Keratinocyte (primary cell): Measurements from ENCODE around the gene FXYD2. TPM values are rescaled to one million over a fixed set of nuclear protein-coding genes. Genes with fewer than 3 reads are reported as not detected.

ENCODE experiments used
- DNase-seq: peaks from one replicate; pipeline ENCODE4 v3.0.0-alpha.2; 2011; ENCODE audit warnings: low read depth, missing footprints, low spot score
- FAIRE-seq: peaks from 2 replicates; lab custom pipeline; 2011; peaks lifted over from hg19 to GRCh38; lab: Jason Lieb, UNC
- H2AFZ ChIP-seq: 2 replicates; pipeline ENCODE4 v1.6.0; 2012; ENCODE audit warnings: low read length, control low read depth, inconsistent platforms; ENCODE audit not compliant: control insufficient read depth
- H3K27ac ChIP-seq: 2 replicates; pipeline ENCODE4 v1.5.1; 2011; ENCODE audit warnings: low read length; ENCODE audit not compliant: control insufficient read depth, insufficient read depth
- H3K27me3 ChIP-seq: 3 replicates; pipeline ENCODE4 v1.6.0; 2011; ENCODE audit warnings: low read length; ENCODE audit not compliant: control insufficient read depth, insufficient read depth; ENCODE audit errors: extremely low read depth
- H3K36me3 ChIP-seq, 2 experiments: 2 replicates in 1 of 2; 3 replicates in 1 of 2; pipeline ENCODE4 v1.5.1; 2011; ENCODE audit warnings: low read length in 2 of 2, mild to moderate bottlenecking in 1 of 2; ENCODE audit not compliant: control insufficient read depth in 2 of 2, insufficient read depth in 2 of 2; ENCODE audit errors: extremely low read depth in 1 of 2
- H3K4me1 ChIP-seq: 3 replicates; pipeline ENCODE4 v1.5.1; 2011; ENCODE audit warnings: low read length; ENCODE audit not compliant: control insufficient read depth, insufficient read depth; ENCODE audit errors: extremely low read depth
- H3K4me2 ChIP-seq: 3 replicates; pipeline ENCODE4 v1.6.0; 2011; ENCODE audit warnings: low read depth, low read length; ENCODE audit not compliant: control insufficient read depth, insufficient read depth; ENCODE audit errors: extremely low read depth
- H3K4me3 ChIP-seq, 3 experiments: fragments of 200-600 bp in 1 of 3; sonication (generic) in 1 of 3; 2 replicates in 2 of 3; 3 replicates in 1 of 3; pipeline ENCODE4 v1.5.1; 2011 to 2016; ENCODE audit warnings: low read length in 3 of 3, mild to moderate bottlenecking in 3 of 3, control low read depth in 2 of 3, inconsistent platforms in 1 of 3, low read depth in 1 of 3, mixed read lengths in 1 of 3, mixed run types in 1 of 3, moderate library complexity in 1 of 3; ENCODE audit not compliant: control insufficient read depth in 2 of 3, insufficient read depth in 2 of 3; ENCODE audit errors: extremely low read depth in 1 of 3
- H3K79me2 ChIP-seq: 2 replicates; pipeline ENCODE4 v1.6.0; 2012; ENCODE audit warnings: low read length; ENCODE audit not compliant: control insufficient read depth, insufficient read depth
- H3K9ac ChIP-seq: 3 replicates; pipeline ENCODE4 v1.6.0; 2011; ENCODE audit warnings: low read length; ENCODE audit not compliant: control insufficient read depth, insufficient read depth; ENCODE audit errors: extremely low read depth
- H3K9me1 ChIP-seq: 3 replicates; pipeline ENCODE4 v1.6.0; 2011; ENCODE audit warnings: low read length; ENCODE audit not compliant: control insufficient read depth, insufficient read depth; ENCODE audit errors: extremely low read depth
- H3K9me3 ChIP-seq: 2 replicates; pipeline ENCODE4 v1.5.1; 2012; ENCODE audit warnings: low read depth, low read length; ENCODE audit not compliant: control insufficient read depth
- H4K20me1 ChIP-seq: 3 replicates; pipeline ENCODE4 v1.6.0; 2011; ENCODE audit warnings: low read length; ENCODE audit not compliant: control insufficient read depth, insufficient read depth; ENCODE audit errors: extremely low read depth
- CTCF ChIP-seq, 3 experiments: IDR thresholded peaks in 1 of 3; conservative IDR thresholded peaks in 1 of 3; optimal IDR thresholded peaks in 1 of 3; 2 replicates in 2 of 3; 3 replicates in 1 of 3; pipeline versions ENCODE3 to v1.5.1; 2011; ENCODE audit warnings: low read length in 3 of 3, mild to moderate bottlenecking in 3 of 3, moderate library complexity in 2 of 3, control low read depth in 1 of 3, inconsistent platforms in 1 of 3; ENCODE audit not compliant: insufficient read depth in 2 of 3; ENCODE audit errors: extremely low read depth in 1 of 3
- EZH2 ChIP-seq: IDR thresholded peaks from one replicate; pipeline ENCODE4 v1.6.1; 2012; ENCODE audit warnings: inconsistent platforms, mild to moderate bottlenecking, low read length, moderate library complexity
- dilution Hi-C: fragments of 300-500 bp; cut with MboI; formaldehyde crosslinking; loops from one replicate; pipeline ENCODE4 v1.7.0; 2020; ENCODE audit warnings: low sequenced_read_pairs; ENCODE audit not compliant: extremely low pct_ligation_motif_present
- polyA plus RNA-seq, 5 experiments: library from polyadenylated mRNA; depleted of rRNA in 3 of 5; stranded (reverse) in 3 of 5; stranded (forward) in 1 of 5; unstranded in 1 of 5; fragments of >200 nt; gene quantifications; 1 replicate in 1 of 5; 2 replicates in 3 of 5; 3 replicates in 1 of 5; pipeline versions ENCODE4 v1.2.1 to v1.2.3, GENCODE V29; 2011 to 2012; ENCODE audit warnings: missing spikeins in 2 of 5, low read depth in 1 of 5, low replicate concordance in 1 of 5

The FXYD2 gene
- polyA plus RNA-seq, 1 donor (not counting 4 experiments of a cell fraction or from before 2014, with no cell fraction given): not detected

- Histone ChIP-seq H3K4me2 (no peak overlapping the region), H2AFZ (no peak overlapping the region), H3K36me3 (no peaks in the 10 kb centered on the region), H3K27me3 (peaks cover 63% of the 10 kb centered on the region), H3K9ac (no peak overlapping the region), H3K9me1 (no peaks in the 10 kb centered on the region), H3K4me1 (peaks cover 6% of the 10 kb centered on the region), H3K9me3 (no peaks in the 10 kb centered on the region), H3K79me2 (no peaks in the 10 kb centered on the region), H3K27ac (no peak overlapping the region), H4K20me1 (no peaks in the 10 kb centered on the region), H3K4me3 (no peak overlapping the region)
- dilution Hi-C loops: no loop called here
- FAIRE-seq (no peak), DNase-seq (no peak)
- no peak for TF ChIP-seq CTCF (optimal IDR thresholded peaks at IDR 0.05 in 1 of 3, IDR thresholded peaks at IDR 0.05 in 1 of 3, conservative IDR thresholded peaks at IDR 0.05 in 1 of 3; ENCODE audit: extremely low read depth in 1 of 3, insufficient read depth in 2 of 3, low read length in 3 of 3)
Measured at GRCh38 chr11:117793583-117793982, 31.0 kb downstream of the FXYD2 start.

- Histone ChIP-seq H3K36me3 (no peaks in the 10 kb centered on the region), H3K9me1 (no peaks in the 10 kb centered on the region), H3K79me2 (no peaks in the 10 kb centered on the region), H4K20me1 (no peaks in the 10 kb centered on the region), H3K27me3 (peaks cover 59% of the 10 kb centered on the region), H3K4me1 (peaks cover 6% of the 10 kb centered on the region), H3K9me3 (no peaks in the 10 kb centered on the region), H3K9ac (no peak overlapping the region), H2AFZ (no peak overlapping the region), H3K4me3 (no peak overlapping the region), H3K4me2 (no peak overlapping the region), H3K27ac (no peak overlapping the region)
- TF ChIP-seq CTCF (optimal IDR thresholded peaks at IDR 0.05 in 1 of 3, IDR thresholded peaks at IDR 0.05 in 1 of 3, conservative IDR thresholded peaks at IDR 0.05 in 1 of 3; ENCODE audit: extremely low read depth in 1 of 3, insufficient read depth in 2 of 3, low read length in 3 of 3) (no peak), EZH2 (no peak)
- dilution Hi-C loops: no loop called here
- FAIRE-seq (no peak), DNase-seq (no peak)
Measured at GRCh38 chr11:117792992-117793391, 31.6 kb downstream of the FXYD2 start.
